ENCODE measurements around the gene SH3TC2. TPM values are rescaled to one million over a fixed set of nuclear protein-coding genes. Genes with fewer than 3 reads are reported as not detected.

The SH3TC2 gene
- total and polyA plus RNA-seq, 10 of the 15 experiments (the other 5 are each of a cell fraction or from before 2014, with no cell fraction given), result not detected

GRCh38 chr5:149022200-149022599 lies 40.7 kb downstream of the SH3TC2 start (continued):
- TF ChIP-seq SIN3A (IDR thresholded peaks at IDR 0.05; ENCODE audit: low read depth, low read length) (no peak), ZSCAN29 (IDR thresholded peaks at IDR 0.05) (no peak), TBL1XR1 (IDR thresholded peaks at IDR 0.05; ENCODE audit: low read depth, low read length) (no peak), TCF7 (IDR thresholded peaks at IDR 0.05; ENCODE audit: borderline replicate concordance) (no peak), PKNOX1 (IDR thresholded peaks at IDR 0.05) (no peak), PRDM15 (CRISPR knock-in tag; IDR thresholded peaks at IDR 0.05) (no peak)
- TF ChIP-seq, protein P1, sequence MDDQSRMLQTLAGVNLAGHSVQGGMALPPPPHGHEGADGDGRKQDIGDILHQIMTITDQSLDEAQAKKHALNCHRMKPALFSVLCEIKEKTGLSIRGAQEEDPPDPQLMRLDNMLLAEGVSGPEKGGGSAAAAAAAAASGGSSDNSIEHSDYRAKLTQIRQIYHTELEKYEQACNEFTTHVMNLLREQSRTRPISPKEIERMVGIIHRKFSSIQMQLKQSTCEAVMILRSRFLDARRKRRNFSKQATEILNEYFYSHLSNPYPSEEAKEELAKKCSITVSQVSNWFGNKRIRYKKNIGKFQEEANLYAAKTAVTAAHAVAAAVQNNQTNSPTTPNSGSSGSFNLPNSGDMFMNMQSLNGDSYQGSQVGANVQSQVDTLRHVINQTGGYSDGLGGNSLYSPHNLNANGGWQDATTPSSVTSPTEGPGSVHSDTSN (IDR thresholded peaks at IDR 0.05; ENCODE audit: insufficient replicate concordance, low read depth, low read length), result no peak
- TF ChIP-seq, protein P2, sequence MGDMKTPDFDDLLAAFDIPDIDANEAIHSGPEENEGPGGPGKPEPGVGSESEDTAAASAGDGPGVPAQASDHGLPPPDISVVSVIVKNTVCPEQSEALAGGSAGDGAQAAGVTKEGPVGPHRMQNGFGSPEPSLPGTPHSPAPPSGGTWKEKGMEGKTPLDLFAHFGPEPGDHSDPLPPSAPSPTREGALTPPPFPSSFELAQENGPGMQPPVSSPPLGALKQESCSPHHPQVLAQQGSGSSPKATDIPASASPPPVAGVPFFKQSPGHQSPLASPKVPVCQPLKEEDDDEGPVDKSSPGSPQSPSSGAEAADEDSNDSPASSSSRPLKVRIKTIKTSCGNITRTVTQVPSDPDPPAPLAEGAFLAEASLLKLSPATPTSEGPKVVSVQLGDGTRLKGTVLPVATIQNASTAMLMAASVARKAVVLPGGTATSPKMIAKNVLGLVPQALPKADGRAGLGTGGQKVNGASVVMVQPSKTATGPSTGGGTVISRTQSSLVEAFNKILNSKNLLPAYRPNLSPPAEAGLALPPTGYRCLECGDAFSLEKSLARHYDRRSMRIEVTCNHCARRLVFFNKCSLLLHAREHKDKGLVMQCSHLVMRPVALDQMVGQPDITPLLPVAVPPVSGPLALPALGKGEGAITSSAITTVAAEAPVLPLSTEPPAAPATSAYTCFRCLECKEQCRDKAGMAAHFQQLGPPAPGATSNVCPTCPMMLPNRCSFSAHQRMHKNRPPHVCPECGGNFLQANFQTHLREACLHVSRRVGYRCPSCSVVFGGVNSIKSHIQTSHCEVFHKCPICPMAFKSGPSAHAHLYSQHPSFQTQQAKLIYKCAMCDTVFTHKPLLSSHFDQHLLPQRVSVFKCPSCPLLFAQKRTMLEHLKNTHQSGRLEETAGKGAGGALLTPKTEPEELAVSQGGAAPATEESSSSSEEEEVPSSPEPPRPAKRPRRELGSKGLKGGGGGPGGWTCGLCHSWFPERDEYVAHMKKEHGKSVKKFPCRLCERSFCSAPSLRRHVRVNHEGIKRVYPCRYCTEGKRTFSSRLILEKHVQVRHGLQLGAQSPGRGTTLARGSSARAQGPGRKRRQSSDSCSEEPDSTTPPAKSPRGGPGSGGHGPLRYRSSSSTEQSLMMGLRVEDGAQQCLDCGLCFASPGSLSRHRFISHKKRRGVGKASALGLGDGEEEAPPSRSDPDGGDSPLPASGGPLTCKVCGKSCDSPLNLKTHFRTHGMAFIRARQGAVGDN (IDR thresholded peaks at IDR 0.05), result no peak

Measured in GM12878 (cell line).